ENCODE results near the gene PPT2. TPM values are rescaled to one million over a fixed set of nuclear protein-coding genes. Genes with fewer than 3 reads are reported as not detected.

Gene PPT2
- total RNA-seq, 2 experiments from 2014 or later, result 8.7 to 8.9 TPM

GRCh38 chr6:32149092-32149755, 4.7 kb upstream of the PPT2 start:
- Histone ChIP-seq H3K36me3 (ENCODE audit: insufficient read depth, low read length) (no peaks in the 10 kb centered on the region), H3K4me3 (ENCODE audit: low read length) (peak overlapping the region; percentile 53), H3K4me1 (ENCODE audit: insufficient read depth, low read length) (peaks cover 53% of the 10 kb centered on the region), H3K9me3 (ENCODE audit: control insufficient read depth in 1 of 2, insufficient read depth in 1 of 2, low read length in 2 of 2) (peaks cover 0 to 11% of the 10 kb centered on the region in 2 experiments), H3K27ac (ENCODE audit: low read depth in 1 of 2, low read length in 2 of 2) (no peak overlapping the region), H3K27me3 (ENCODE audit: control insufficient read depth in 1 of 2, insufficient read depth in 2 of 2, low read length in 2 of 2) (peaks cover 11 to 26% of the 10 kb centered on the region in 2 experiments)
- no peaks in the 10 kb centered on the region for H3K9me3 Mint-ChIP-seq
- peaks cover 8% of the 10 kb centered on the region for H3K36me3 Mint-ChIP-seq (ENCODE audit: low read depth)
- intact Hi-C loops (cut with DNase I, micrococcal nuclease), result loop anchor here in 1 of 2 experiments (5.0 kb wide), 1 partner anchor 43 kb away; the partner anchor contains the start of genes GPSM3 and PBX2
- peak in 1 of 14 experiments; percentile 38 for DNase-seq
- H3K27ac Mint-ChIP-seq, result peak overlapping the region; percentile 86
- H3K4me1 Mint-ChIP-seq (ENCODE audit: low read depth), result peaks cover 56% of the 10 kb centered on the region
- peak overlapping the region; percentile 94 for H3K4me3 Mint-ChIP-seq
- H3K27me3 Mint-ChIP-seq, result peaks cover 32% of the 10 kb centered on the region
- CTCF ChIA-PET, result interaction anchor here (1.0 to 1.7 kb wide), 4 partner anchors 13 to 96 kb away, joined by 3 to 5 read pairs (median 4); no protein-coding TSS in a partner anchor
- TF ChIP-seq, protein P1, sequence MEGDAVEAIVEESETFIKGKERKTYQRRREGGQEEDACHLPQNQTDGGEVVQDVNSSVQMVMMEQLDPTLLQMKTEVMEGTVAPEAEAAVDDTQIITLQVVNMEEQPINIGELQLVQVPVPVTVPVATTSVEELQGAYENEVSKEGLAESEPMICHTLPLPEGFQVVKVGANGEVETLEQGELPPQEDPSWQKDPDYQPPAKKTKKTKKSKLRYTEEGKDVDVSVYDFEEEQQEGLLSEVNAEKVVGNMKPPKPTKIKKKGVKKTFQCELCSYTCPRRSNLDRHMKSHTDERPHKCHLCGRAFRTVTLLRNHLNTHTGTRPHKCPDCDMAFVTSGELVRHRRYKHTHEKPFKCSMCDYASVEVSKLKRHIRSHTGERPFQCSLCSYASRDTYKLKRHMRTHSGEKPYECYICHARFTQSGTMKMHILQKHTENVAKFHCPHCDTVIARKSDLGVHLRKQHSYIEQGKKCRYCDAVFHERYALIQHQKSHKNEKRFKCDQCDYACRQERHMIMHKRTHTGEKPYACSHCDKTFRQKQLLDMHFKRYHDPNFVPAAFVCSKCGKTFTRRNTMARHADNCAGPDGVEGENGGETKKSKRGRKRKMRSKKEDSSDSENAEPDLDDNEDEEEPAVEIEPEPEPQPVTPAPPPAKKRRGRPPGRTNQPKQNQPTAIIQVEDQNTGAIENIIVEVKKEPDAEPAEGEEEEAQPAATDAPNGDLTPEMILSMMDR (IDR thresholded peaks at IDR 0.05), result no peak
- POLR2A ChIA-PET, result interaction anchor here (1.1 to 1.2 kb wide), 2 partner anchors 22 to 46 kb away, joined by 3 read pairs; partner anchors contain the start of gene ATF6B
- peak; percentile 14 for ATAC-seq (ENCODE audit: poor library complexity)

GRCh38 chr6:32149932-32150870, 3.7 kb upstream of the PPT2 start:
- Mint-ChIP-seq H3K4me1 (ENCODE audit: low read depth) (peaks cover 65% of the 10 kb centered on the region), H3K27me3 (peaks cover 32% of the 10 kb centered on the region), H3K27ac (peak overlapping the region; percentile 73), H3K9me3 (no peaks in the 10 kb centered on the region), H3K4me3 (peak overlapping the region; percentile 76), H3K36me3 (ENCODE audit: low read depth) (peaks cover 15% of the 10 kb centered on the region)
- no peak overlapping the region for H3K27ac ChIP-seq (ENCODE audit: low read depth in 1 of 2, low read length in 2 of 2)
- H3K4me3 ChIP-seq (ENCODE audit: low read length), result no peak overlapping the region
- TF ChIP-seq, protein P1 (IDR thresholded peaks at IDR 0.05), result no peak
- DNase-seq (peak in 1 of 14 experiments; percentile 9), ATAC-seq (ENCODE audit: poor library complexity) (no peak)
- ChIA-PET POLR2A (interaction anchor here (1.0 to 2.2 kb wide), 2 partner anchors 19 to 45 kb away, joined by 4 to 8 read pairs; partner anchors contain the start of gene FKBPL), CTCF (interaction anchor here (1.8 kb wide), 1 partner anchor 45 kb away, joined by 4 read pairs; no protein-coding TSS in a partner anchor)
- intact Hi-C loops (cut with DNase I, micrococcal nuclease), result loop anchor here (5.0 to 10.0 kb wide), 2 partner anchors 42 to 105 kb away; partner anchors contain the start of genes GPSM3 (in 1 of the 2) and PBX2 (in 1 of the 2)
- H3K9me3 ChIP-seq (ENCODE audit: control insufficient read depth in 1 of 2, insufficient read depth in 1 of 2, low read length in 2 of 2), result peaks cover 0 to 11% of the 10 kb centered on the region in 2 experiments
- H3K4me1 ChIP-seq (ENCODE audit: insufficient read depth, low read length), result peaks cover 62% of the 10 kb centered on the region
- no peaks in the 10 kb centered on the region for H3K36me3 ChIP-seq (ENCODE audit: insufficient read depth, low read length)
- peaks cover 11 to 26% of the 10 kb centered on the region in 2 experiments for H3K27me3 ChIP-seq (ENCODE audit: control insufficient read depth in 1 of 2, insufficient read depth in 2 of 2, low read length in 2 of 2)

All from CD4-positive, alpha-beta T cell (primary cell).